ELR (cell line): ENCODE results near the gene WDFY4.

ENCODE experiments used
- DNase-seq: peaks from one replicate; pipeline ENCODE4 v3.0.0-alpha.2; 2015; ENCODE audit warnings: low read depth

The WDFY4 gene

GRCh38 chr10:48773580-48773979 is 88.9 kb downstream of the WDFY4 start:
- DNase-seq: no peak

- DNase-seq: no peak
Measured at GRCh38 chr10:48774416-48775205, 89.9 kb downstream of the WDFY4 start.

GRCh38 chr10:48775206-48775517 is 90.5 kb downstream of the WDFY4 start:
- DNase-seq: no peak

GRCh38 chr10:48776005-48776522 is 91.4 kb downstream of the WDFY4 start:
- no peak for DNase-seq

- no peak for DNase-seq
Measured at GRCh38 chr10:48776528-48776927, 91.9 kb downstream of the WDFY4 start.

GRCh38 chr10:48777110-48777509 is 92.4 kb downstream of the WDFY4 start:
- DNase-seq: no peak

- no peak for DNase-seq
Measured at GRCh38 chr10:48778193-48778857, 93.7 kb downstream of the WDFY4 start.

- DNase-seq: no peak
Measured at GRCh38 chr10:48779077-48779476, 94.4 kb downstream of the WDFY4 start.

- DNase-seq: no peak
Measured at GRCh38 chr10:48779546-48780152, 95.0 kb downstream of the WDFY4 start.

- DNase-seq: no peak
Measured at GRCh38 chr10:48780341-48780740, 95.7 kb downstream of the WDFY4 start.

- DNase-seq: no peak
Measured at GRCh38 chr10:48782386-48782785, 97.7 kb downstream of the WDFY4 start.

GRCh38 chr10:48784031-48784430 is 99.4 kb downstream of the WDFY4 start:
- no peak for DNase-seq

GRCh38 chr10:48785796-48786195 is 101.1 kb downstream of the WDFY4 start:
- DNase-seq: no peak

- DNase-seq: no peak
Measured at GRCh38 chr10:48786606-48787282, 102.1 kb downstream of the WDFY4 start.

GRCh38 chr10:48788554-48788953 is 103.9 kb downstream of the WDFY4 start:
- no peak for DNase-seq

- no peak for DNase-seq
Measured at GRCh38 chr10:48789486-48790456, 105.1 kb downstream of the WDFY4 start.

- DNase-seq: no peak
Measured at GRCh38 chr10:48790457-48791044, 105.9 kb downstream of the WDFY4 start.

- no peak for DNase-seq
Measured at GRCh38 chr10:48791267-48791928, 106.7 kb downstream of the WDFY4 start.

- peak; percentile 8 for DNase-seq
Measured at GRCh38 chr10:48792121-48792520, 107.4 kb downstream of the WDFY4 start.

GRCh38 chr10:48792687-48793096 is 108.0 kb downstream of the WDFY4 start:
- DNase-seq: peak; percentile 80
